DMS53 (cell line): ENCODE measurements around the gene ARRDC1.
"Not testable (repeated sequence)": the region's sequence is repeated elsewhere in the genome, so short reads cannot be mapped to it uniquely, and the experiment has no call there.

Source experiments
- DNase-seq: peaks from one replicate; lab custom pipeline; 2025; lab: John Stamatoyannopoulos, UW

Gene ARRDC1

GRCh38 chr9:137605121-137606004 is at the start of gene ARRDC1:
ARRDC1 (plus strand) TSS chr9:137605686; CDS start chr9:137605718, 32 bp downstream.
- peak; percentile 98 for DNase-seq

GRCh38 chr9:137556069-137556838 is 49.2 kb upstream of the ARRDC1 start:
- DNase-seq, result peak; percentile 26

- no peak for DNase-seq
These were observed 47.4 kb upstream of the ARRDC1 start for GRCh38 chr9:137558127-137558526.

GRCh38 chr9:137564134-137564533 is 41.4 kb upstream of the ARRDC1 start:
- no peak for DNase-seq

- no peak for DNase-seq
These were observed 40.6 kb upstream of the ARRDC1 start for GRCh38 chr9:137564817-137565411.

GRCh38 chr9:137568445-137568844 is 37.0 kb upstream of the ARRDC1 start:
- not testable (repeated sequence) for DNase-seq

GRCh38 chr9:137569609-137570203 is 35.8 kb upstream of the ARRDC1 start:
- DNase-seq, result no peak

- no peak for DNase-seq
These were observed 34.9 kb upstream of the ARRDC1 start for GRCh38 chr9:137570566-137570965.

GRCh38 chr9:137574192-137574591 is 31.3 kb upstream of the ARRDC1 start:
- no peak for DNase-seq

GRCh38 chr9:137575364-137575715 is 30.1 kb upstream of the ARRDC1 start:
- no peak for DNase-seq

- DNase-seq, result no peak
These were observed 29.6 kb upstream of the ARRDC1 start for GRCh38 chr9:137575716-137576411.

GRCh38 chr9:137578518-137579258 is 26.8 kb upstream of the ARRDC1 start, which contains the start of gene DPH7:
DPH7 (minus strand) TSS chr9:137578925; CDS start chr9:137578777, 148 bp downstream.
- DNase-seq, result peak; percentile 98

GRCh38 chr9:137579259-137579604 is 26.3 kb upstream of the ARRDC1 start:
- peak; percentile 53 for DNase-seq

GRCh38 chr9:137580209-137580953 is 25.1 kb upstream of the ARRDC1 start:
- DNase-seq, result peak; percentile 22

GRCh38 chr9:137580954-137581322 is 24.5 kb upstream of the ARRDC1 start:
- no peak for DNase-seq

- DNase-seq, result peak; percentile 35
These were observed 23.9 kb upstream of the ARRDC1 start for GRCh38 chr9:137581361-137582285.

- peak; percentile 66 for DNase-seq
These were observed 23.1 kb upstream of the ARRDC1 start for GRCh38 chr9:137582286-137582860.

- DNase-seq, result no peak
These were observed 22.1 kb upstream of the ARRDC1 start for GRCh38 chr9:137583347-137583746.

- DNase-seq, result no peak
These were observed 21.5 kb upstream of the ARRDC1 start for GRCh38 chr9:137583957-137584356.
